HPDE6-E6E7 (cell line): ENCODE results near the gene C1QTNF2.

Experiments
- DNase-seq: peaks from one replicate; pipeline ENCODE4 v3.0.0; 2011; ENCODE audit warnings: missing footprints; ENCODE audit errors: extremely low spot score

C1QTNF2 gene

GRCh38 chr5:160375166-160375565 lies 4.7 kb upstream of the C1QTNF2 start:
- DNase-seq: no peak

GRCh38 chr5:160371294-160371693 lies 868 bp upstream of the C1QTNF2 start:
- no peak for DNase-seq

GRCh38 chr5:160370713-160371034 lies 248 bp upstream of the C1QTNF2 start:
- no peak for DNase-seq

GRCh38 chr5:160367885-160368284 lies 2.5 kb downstream of the C1QTNF2 start:
- DNase-seq: no peak

- no peak for DNase-seq
Measured at GRCh38 chr5:160367261-160367660, 3.2 kb downstream of the C1QTNF2 start.

- no peak for DNase-seq
Measured at GRCh38 chr5:160366230-160366629, 4.2 kb downstream of the C1QTNF2 start.

GRCh38 chr5:160363660-160364395 lies 6.6 kb downstream of the C1QTNF2 start:
- no peak for DNase-seq

GRCh38 chr5:160363211-160363610 lies 7.2 kb downstream of the C1QTNF2 start:
- no peak for DNase-seq

- DNase-seq: no peak
Measured at GRCh38 chr5:160361624-160362228, 8.7 kb downstream of the C1QTNF2 start.

GRCh38 chr5:160360310-160360709 lies 10.1 kb downstream of the C1QTNF2 start:
- DNase-seq: no peak

- no peak for DNase-seq
Measured at GRCh38 chr5:160359816-160360215, 10.6 kb downstream of the C1QTNF2 start.

- no peak for DNase-seq
Measured at GRCh38 chr5:160359242-160359641, 11.2 kb downstream of the C1QTNF2 start.

- no peak for DNase-seq
Measured at GRCh38 chr5:160357861-160358411, 12.5 kb downstream of the C1QTNF2 start.

GRCh38 chr5:160357394-160357793 lies 13.0 kb downstream of the C1QTNF2 start:
- no peak for DNase-seq

- DNase-seq: no peak
Measured at GRCh38 chr5:160356550-160357347, 13.7 kb downstream of the C1QTNF2 start.

- no peak for DNase-seq
Measured at GRCh38 chr5:160354666-160355065, 15.8 kb downstream of the C1QTNF2 start.

GRCh38 chr5:160353379-160353778 lies 17.0 kb downstream of the C1QTNF2 start:
- no peak for DNase-seq

- DNase-seq: no peak
Measured at GRCh38 chr5:160352308-160352707, 18.1 kb downstream of the C1QTNF2 start.

GRCh38 chr5:160349935-160350303 lies 20.5 kb downstream of the C1QTNF2 start:
- DNase-seq: no peak

GRCh38 chr5:160349249-160349934 lies 21.0 kb downstream of the C1QTNF2 start:
- DNase-seq: no peak

GRCh38 chr5:160348080-160348479 lies 22.3 kb downstream of the C1QTNF2 start:
- DNase-seq: no peak

- no peak for DNase-seq
Measured at GRCh38 chr5:160347448-160347847, 23.0 kb downstream of the C1QTNF2 start.
